Adrenal gland (tissue), 12 donors: Measurements from ENCODE around the gene FSD1. TPM values are rescaled to one million over a fixed set of nuclear protein-coding genes. Genes with fewer than 3 reads are reported as not detected.
"Not testable (repeated sequence)": the region's sequence is repeated elsewhere in the genome, so short reads cannot be mapped to it uniquely, and the experiment has no call there.

Source experiments
- DNase-seq, 7 donors: peaks; one replicate each; pipeline ENCODE4 v3.0.0-alpha.2; 2019 to 2020
- H3K27ac ChIP-seq, 5 donors: fragments of 200-600 bp; sonication (generic) in 4 of 5; 1 replicate in 3 of 5; 2 replicates in 2 of 5; pipeline versions ENCODE4 v1.5.1 to v1.8.0; 2016 to 2020; ENCODE audit warnings: mild to moderate bottlenecking in 1 of 5
- H3K27me3 ChIP-seq: fragments of 200-600 bp; 2 replicates; pipeline ENCODE4 v1.8.0; 2021
- H3K36me3 ChIP-seq, 2 donors: fragments of 200-600 bp; replicated peaks in 1 of 2; 1 replicate in 1 of 2; 2 replicates in 1 of 2; pipeline versions ENCODE4 v1.5.1 to v1.8.0; 2018 to 2022
- H3K4me1 ChIP-seq, 2 donors: fragments of 200-600 bp; replicated peaks in 1 of 2; 1 replicate in 1 of 2; 2 replicates in 1 of 2; pipeline versions ENCODE4 v1.5.1 to v1.8.0; 2018 to 2021
- H3K4me3 ChIP-seq, 4 donors: fragments of 200-600 bp; sonication (generic) in 3 of 4; one replicate each; pipeline ENCODE4 v1.5.1; 2016 to 2018
- H3K9me3 ChIP-seq, 3 donors: fragments of 200-600 bp; sonication (generic) in 1 of 3; replicated peaks in 1 of 3; 1 replicate in 2 of 3; 2 replicates in 1 of 3; pipeline versions ENCODE4 v1.5.1 to v1.8.0; 2016 to 2021
- CTCF ChIP-seq, 6 experiments: fragments of 450-650 bp in 4 of 6; fragments of 200-600 bp in 2 of 6; sonication (generic) in 1 of 6; IDR thresholded peaks; 1 replicate in 5 of 6; 2 replicates in 1 of 6; pipeline versions ENCODE4 v1.5.1 to v1.8.0; 2016 to 2021; ENCODE audit warnings: antibody characterized with exemption in 6 of 6, mild to moderate bottlenecking in 2 of 6, moderate library complexity in 1 of 6
- POLR2A ChIP-seq, 2 donors: fragments of 450-650 bp; IDR thresholded peaks; one replicate each; pipeline ENCODE4 v1.6.1; 2017; ENCODE audit warnings: antibody characterized with exemption in 2 of 2, mild to moderate bottlenecking in 2 of 2, moderate library complexity in 1 of 2
- WGBS, 4 donors: extraction: QIAGEN DNeasy Blood & Tissue Kit in 2 of 4; methylation state at CpG; one replicate each; pipeline versions ENCODE4 v1.1.5 to v1.1.7; 2013 to 2017; 5-methylcytosine and 5-hydroxymethylcytosine counted together
- intact Hi-C, 2 donors: fragments of 100-400 bp; cut with DNase I; formaldehyde crosslinking; loops; one replicate each; pipeline versions ENCODE4 v1.14.1 to v1.15.0; 2022 to 2023
- polyA plus RNA-seq, 3 donors: library from polyadenylated mRNA; stranded (reverse); fragments of 200-250 nt in 2 of 3; fragments of 350-450 nt in 1 of 3; fragmentation: Illumina TruSeq in 1 of 3; extraction: RNeasy Lipid Tissue Mini Kit (QIAGEN cat#74804) in 1 of 3; gene quantifications; one replicate each; pipeline ENCODE4 v1.2.3, GENCODE V29; 2013 to 2014
- total RNA-seq, 9 donors: library from RNA; depleted of rRNA in 4 of 9; stranded (reverse); fragments of >200 nt in 4 of 9; fragments of 120-200 nt in 1 of 9; fragmentation: NEBNext Ultra II Directional in 1 of 9; extraction: Animal tissue kit (Norgen Biotek cat#: 25700) in 1 of 9; gene quantifications; one replicate each; pipeline versions ENCODE4 v1.1.0 to v1.2.4, GENCODE V29; 2013 to 2023
- donor health status: healthy with polysubstance abuse.
- donor health status: Bipolar disorder and iron deficiency.
- donor health status: DM: yes; HTN: yes; CAD: no.
- donor health status: DM: no; HTN: no; CAD: no.
- donor health status: DM: no; HTN: no; CAD: no.
- donor health status: DM: yes; HTN: yes; CAD: no.

The FSD1 gene
- total and polyA plus RNA-seq, 12 donors, result 0.34 to 7.2 (median 1.2) TPM; not detected in 3

GRCh38 chr19:4327252-4327876 lies 23.0 kb downstream of the FSD1 start:
- TF ChIP-seq CTCF (IDR thresholded peaks at IDR 0.05), result no peak
- peak in 1 of 2 donors; percentile 11 for TF ChIP-seq POLR2A (IDR thresholded peaks at IDR 0.05)
- Histone ChIP-seq H3K4me3 (peak overlapping the region in 2 of 4 donors; percentile 10 to 62), H3K27me3 (no peaks in the 10 kb centered on the region), H3K27ac (peak overlapping the region in 2 of 5 donors; percentile 51 to 75), H3K36me3 (no peaks in the 10 kb centered on the region), H3K9me3 (no peaks in the 10 kb centered on the region), H3K4me1 (peaks cover 9 to 20% of the 10 kb centered on the region in 2 donors)
- intact Hi-C loops, result no loop called here
- WGBS, 4 donors, result 2 to 5% (median 5%) methylated on average over 8 to 30 of the region's 30 CpGs; no CpG with 5 or more reads in 1 of the 4 donors
- DNase-seq, result peak; percentile 80 to 97 (median 89)

GRCh38 chr19:4327877-4328242 lies 23.5 kb downstream of the FSD1 start:
- Histone ChIP-seq H3K27ac (peak overlapping the region in 2 of 5 donors; percentile 51 to 75), H3K4me1 (peaks cover 9 to 20% of the 10 kb centered on the region in 2 donors), H3K27me3 (no peaks in the 10 kb centered on the region), H3K9me3 (no peaks in the 10 kb centered on the region), H3K4me3 (peak overlapping the region in 2 of 4 donors; percentile 10 to 62), H3K36me3 (no peaks in the 10 kb centered on the region)
- no peak for DNase-seq
- 5 to 15% (median 9%) methylated on average over 7 to 13 of the region's 13 CpGs for WGBS, 4 donors
- no peak for TF ChIP-seq POLR2A (IDR thresholded peaks at IDR 0.05)
- TF ChIP-seq CTCF (IDR thresholded peaks at IDR 0.05), result no peak
- intact Hi-C loops, result no loop called here

- 1 to 7% (median 2%) methylated on average over 6 to 49 of the region's 49 CpGs for WGBS, 4 donors
- peak; percentile 89 to 99 (median 98) for DNase-seq
- intact Hi-C loops, result no loop called here
- Histone ChIP-seq H3K4me1 (peaks cover 9 to 20% of the 10 kb centered on the region in 2 donors), H3K27ac (peak overlapping the region in 2 of 5 donors; percentile 51 to 75), H3K36me3 (no peaks in the 10 kb centered on the region), H3K9me3 (no peaks in the 10 kb centered on the region), H3K27me3 (no peaks in the 10 kb centered on the region), H3K4me3 (peak overlapping the region in 2 of 4 donors; percentile 10 to 62)
- TF ChIP-seq POLR2A (IDR thresholded peaks at IDR 0.05) (peak in 1 of 2 donors; percentile 26), CTCF (IDR thresholded peaks at IDR 0.05) (peak in 1 of 6 experiments; percentile 11)
Observed at GRCh38 chr19:4328243-4328990, 24.0 kb downstream of the FSD1 start.

GRCh38 chr19:4328991-4329681 lies 24.7 kb downstream of the FSD1 start:
- peaks cover 9 to 20% of the 10 kb centered on the region in 2 donors for H3K4me1 ChIP-seq
- H3K27ac ChIP-seq, intact Hi-C loops, H3K9me3 ChIP-seq, H3K27me3 ChIP-seq, H3K36me3 ChIP-seq: not testable (repeated sequence)
- 34 to 50% (median 40%) methylated on average over 27 to 35 of the region's 35 CpGs for WGBS, 4 donors
- peak overlapping the region in 1 of 4 donors; percentile 50 for H3K4me3 ChIP-seq
- DNase-seq, result peak in 2 of 7 donors; percentile 35 to 50
